Caki2 (cell line): ENCODE measurements around the gene POFUT2. TPM values are rescaled to one million over a fixed set of nuclear protein-coding genes. Genes with fewer than 3 reads are reported as not detected.

Experiments used
- DNase-seq: peaks from one replicate; pipeline ENCODE4 v3.0.0-alpha.2; 2015; ENCODE audit warnings: low read depth
- in situ Hi-C: cut with HindIII; loops from 2 replicates; pipeline ENCODE4 v1.10.0; 2016; ENCODE audit warnings: low sequenced_read_pairs, low pct_unique_long_range_greater_than_20kb, mixed read lengths
- total RNA-seq: library from RNA; depleted of rRNA; stranded (reverse); fragments of >200 nt; shearing (Covaris generic); gene quantifications from 2 replicates; pipeline ENCODE4 v1.2.3, GENCODE V29; 2014; ENCODE audit warnings: low replicate concordance

The POFUT2 gene
- total RNA-seq, 1 experiment from 2014 or later = 35.2 TPM

GRCh38 chr21:45303751-45304475 lies 16.2 kb upstream of the POFUT2 start:
- in situ Hi-C loops = no loop called here
- DNase-seq = no peak

- no peak for DNase-seq
- in situ Hi-C loops = no loop called here
Observed at GRCh38 chr21:45303091-45303615, 15.5 kb upstream of the POFUT2 start.

GRCh38 chr21:45302082-45303061 lies 14.7 kb upstream of the POFUT2 start:
- in situ Hi-C loops = no loop called here
- DNase-seq = no peak

- in situ Hi-C loops = no loop called here
- no peak for DNase-seq
Observed at GRCh38 chr21:45301521-45302081, 13.9 kb upstream of the POFUT2 start.

- in situ Hi-C loops = no loop called here
- no peak for DNase-seq
Observed at GRCh38 chr21:45300786-45301520, 13.3 kb upstream of the POFUT2 start.

- DNase-seq = no peak
- in situ Hi-C loops = no loop called here
Observed at GRCh38 chr21:45299864-45300785, 12.4 kb upstream of the POFUT2 start.

- DNase-seq = no peak
- in situ Hi-C loops = no loop called here
Observed at GRCh38 chr21:45299026-45299863, 11.6 kb upstream of the POFUT2 start.

GRCh38 chr21:45297869-45298268 lies 10.2 kb upstream of the POFUT2 start:
- in situ Hi-C loops = no loop called here
- DNase-seq = no peak

GRCh38 chr21:45297329-45297728 lies 9.6 kb upstream of the POFUT2 start:
- in situ Hi-C loops = no loop called here
- DNase-seq = no peak

- in situ Hi-C loops = no loop called here
- DNase-seq = no peak
Observed at GRCh38 chr21:45296638-45297037, 8.9 kb upstream of the POFUT2 start.

- no peak for DNase-seq
- in situ Hi-C loops = no loop called here
Observed at GRCh38 chr21:45295576-45296365, 8.1 kb upstream of the POFUT2 start.

- DNase-seq = peak; percentile 54
- in situ Hi-C loops = no loop called here
Observed at GRCh38 chr21:45294509-45295291, 7.0 kb upstream of the POFUT2 start.

GRCh38 chr21:45293726-45294401 lies 6.2 kb upstream of the POFUT2 start:
- in situ Hi-C loops = no loop called here

GRCh38 chr21:45293220-45293725 lies 5.6 kb upstream of the POFUT2 start:
- in situ Hi-C loops = no loop called here
- no peak for DNase-seq

More at GRCh38 chr21:45293726-45294401, 6.2 kb upstream of the POFUT2 start:
- no peak for DNase-seq
